T-helper 9 cell (primary cell): ENCODE data around the gene ASCL1.

ENCODE experiments used
- DNase-seq: peaks from one replicate; pipeline ENCODE4 v3.0.0-alpha.2; 2020

ASCL1 gene

DNA sequence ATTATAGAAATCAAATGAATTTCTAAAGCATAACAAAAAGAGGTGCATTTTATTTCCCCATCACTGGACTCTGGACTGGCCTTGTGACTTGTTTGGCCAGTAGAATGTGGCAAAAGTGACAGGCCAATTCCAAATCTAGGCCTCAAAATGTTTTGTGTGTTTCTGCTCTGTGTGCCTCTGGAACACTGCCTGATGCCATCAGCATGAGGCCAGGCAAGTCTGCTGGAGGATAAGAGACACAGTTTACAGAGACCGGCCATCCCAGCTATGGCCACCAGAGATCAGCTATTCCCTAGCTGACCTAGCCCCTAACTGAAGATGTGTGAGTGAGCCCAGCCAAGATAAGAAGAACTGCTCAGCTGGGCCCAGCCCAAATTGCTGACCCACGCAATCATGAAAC lies 32.9 kb downstream of the ASCL1 start:
- no peak for DNase-seq

DNA sequence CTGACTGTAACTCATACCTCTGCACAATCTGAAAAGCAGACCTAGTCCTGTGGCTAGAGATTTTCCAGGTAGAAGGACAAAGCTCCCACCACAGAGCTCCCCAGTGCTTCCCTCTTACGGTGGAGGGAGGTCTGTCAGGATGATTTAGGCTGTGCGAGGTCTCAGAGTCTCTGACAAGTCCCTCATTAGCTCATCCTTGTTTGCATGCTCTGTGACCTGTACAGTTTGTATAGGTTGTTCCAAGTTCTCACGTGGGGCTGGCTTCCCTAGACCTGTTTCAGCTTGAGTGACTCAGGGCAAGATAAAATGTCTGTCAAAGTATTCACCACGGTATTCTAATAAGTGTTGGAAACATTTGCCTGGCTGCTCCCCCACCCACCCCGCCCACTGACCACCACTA lies 34.8 kb downstream of the ASCL1 start:
- DNase-seq = no peak

DNA sequence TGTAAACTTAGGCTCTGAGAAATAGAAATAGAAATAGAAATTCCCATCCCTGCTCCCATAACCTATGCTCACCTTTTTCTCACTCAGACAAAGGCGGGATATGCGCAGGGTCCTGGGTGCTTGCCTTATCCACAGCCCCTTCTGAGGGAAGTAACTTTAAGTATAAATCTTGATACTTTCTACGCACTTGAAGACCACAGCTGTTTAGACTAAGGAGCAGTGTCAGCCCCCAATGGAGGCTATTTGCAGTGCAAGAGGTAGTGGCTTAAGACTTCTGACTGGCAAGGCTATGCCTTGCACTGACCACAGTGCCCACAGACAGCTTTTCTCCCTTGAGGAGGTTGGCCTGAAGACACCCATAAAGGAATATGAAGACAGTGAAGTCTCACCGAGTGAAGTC lies 35.2 kb downstream of the ASCL1 start:
- no peak for DNase-seq

DNA sequence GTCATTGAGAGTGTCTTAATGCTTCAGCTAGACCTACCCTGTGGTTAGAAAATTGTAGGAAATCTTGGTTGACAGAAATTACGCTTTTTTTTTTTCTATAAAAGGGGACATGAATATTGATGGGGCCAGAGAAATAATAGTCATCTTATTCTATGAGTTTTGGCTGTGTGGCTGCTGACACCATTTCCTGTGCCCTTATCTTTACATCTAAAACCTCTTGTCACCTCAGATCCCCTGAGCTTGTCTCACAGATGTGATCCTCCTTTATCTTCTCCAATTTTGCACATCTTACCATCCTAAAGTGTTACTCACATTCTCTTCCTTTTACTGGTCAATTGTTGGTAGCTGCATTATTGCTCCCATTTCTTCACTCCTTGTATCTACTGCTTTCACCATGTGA lies 36.1 kb downstream of the ASCL1 start:
- DNase-seq = no peak

DNA sequence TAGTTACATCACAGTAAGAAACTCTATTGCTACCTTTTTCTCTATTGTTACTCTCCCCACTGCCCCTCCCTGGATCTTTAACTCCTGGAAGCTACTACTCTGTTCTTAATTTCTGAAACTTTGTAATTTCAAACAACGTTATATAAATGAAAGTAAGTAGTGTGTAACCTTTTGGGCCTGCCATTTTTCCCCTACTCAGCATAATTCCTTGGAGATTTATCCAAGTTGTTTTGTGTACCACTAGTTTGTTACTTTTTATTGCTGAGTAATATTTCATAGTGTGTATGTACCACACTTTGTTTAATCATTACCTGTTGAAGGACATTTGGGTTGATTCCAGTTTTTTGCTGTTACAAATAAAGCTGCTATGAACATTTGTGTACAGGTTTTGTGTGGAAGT lies 37.9 kb downstream of the ASCL1 start:
- no peak for DNase-seq
